Measurements from ENCODE around the gene PLEKHA8. TPM values are rescaled to one million over a fixed set of nuclear protein-coding genes. Genes with fewer than 3 reads are reported as not detected.
A peak's percentile ranks its signal among the peaks of the same experiment; 100 is the strongest.

PLEKHA8 gene
- total and polyA plus RNA-seq, 4 donors, result 2.7 to 16.7 (median 6.5) TPM

DNA sequence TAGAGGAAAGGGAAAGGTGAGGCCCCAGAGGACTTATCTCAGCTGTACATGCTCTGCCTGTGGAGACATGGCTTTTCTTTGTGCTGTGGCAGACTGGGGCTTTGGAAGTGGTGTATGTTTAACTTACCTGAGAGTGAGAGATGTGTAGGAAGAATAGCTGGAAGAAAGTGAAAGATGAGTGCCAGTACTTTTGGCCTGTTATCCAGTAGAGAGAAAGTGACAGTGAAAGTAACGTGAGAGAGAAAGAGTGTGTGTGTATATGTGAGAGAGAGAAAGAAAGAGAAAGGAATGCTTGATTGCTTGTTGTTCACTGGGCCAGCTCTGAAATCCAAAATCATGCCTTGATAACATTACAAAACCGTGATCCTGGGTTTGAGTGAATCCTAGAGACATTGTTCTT, 132.1 kb downstream of the PLEKHA8 start:
- H3K36me3 ChIP-seq (ENCODE audit: control insufficient read depth in 4 of 4, insufficient read depth in 4 of 4, low read length in 4 of 4), result peaks cover 0 to 9% (median 2%) of the 10 kb centered on the region in 4 donors
- H3K27me3 ChIP-seq (ENCODE audit: control insufficient read depth in 3 of 3, insufficient read depth in 3 of 3, low read length in 2 of 3), result no peaks in the 10 kb centered on the region
- H3K4me1 ChIP-seq (ENCODE audit: control insufficient read depth in 5 of 5, insufficient read depth in 5 of 5, low read length in 5 of 5), result peaks cover 0 to 25% (median 4%) of the 10 kb centered on the region in 5 donors
- ATAC-seq (ENCODE audit: insufficient read depth, low FRiP score) (no peak), DNase-seq (no peak)
- H3K27ac ChIP-seq (ENCODE audit: low read depth in 1 of 2, low read length in 1 of 2), result peak overlapping the region in 1 of 2 donors; percentile 9
- no peak overlapping the region for H3K4me3 ChIP-seq
- H3K9ac ChIP-seq (ENCODE audit: insufficient read depth in 1 of 2, low read length in 2 of 2), result no peak overlapping the region
- WGBS, 2 donors, result 74 to 83% methylated on average over 2 of the region's 2 CpGs
- no peaks in the 10 kb centered on the region for H3K9me3 ChIP-seq (ENCODE audit: control insufficient read depth in 4 of 4, insufficient read depth in 3 of 4, low read length in 3 of 4)
- TF ChIP-seq, protein P1, sequence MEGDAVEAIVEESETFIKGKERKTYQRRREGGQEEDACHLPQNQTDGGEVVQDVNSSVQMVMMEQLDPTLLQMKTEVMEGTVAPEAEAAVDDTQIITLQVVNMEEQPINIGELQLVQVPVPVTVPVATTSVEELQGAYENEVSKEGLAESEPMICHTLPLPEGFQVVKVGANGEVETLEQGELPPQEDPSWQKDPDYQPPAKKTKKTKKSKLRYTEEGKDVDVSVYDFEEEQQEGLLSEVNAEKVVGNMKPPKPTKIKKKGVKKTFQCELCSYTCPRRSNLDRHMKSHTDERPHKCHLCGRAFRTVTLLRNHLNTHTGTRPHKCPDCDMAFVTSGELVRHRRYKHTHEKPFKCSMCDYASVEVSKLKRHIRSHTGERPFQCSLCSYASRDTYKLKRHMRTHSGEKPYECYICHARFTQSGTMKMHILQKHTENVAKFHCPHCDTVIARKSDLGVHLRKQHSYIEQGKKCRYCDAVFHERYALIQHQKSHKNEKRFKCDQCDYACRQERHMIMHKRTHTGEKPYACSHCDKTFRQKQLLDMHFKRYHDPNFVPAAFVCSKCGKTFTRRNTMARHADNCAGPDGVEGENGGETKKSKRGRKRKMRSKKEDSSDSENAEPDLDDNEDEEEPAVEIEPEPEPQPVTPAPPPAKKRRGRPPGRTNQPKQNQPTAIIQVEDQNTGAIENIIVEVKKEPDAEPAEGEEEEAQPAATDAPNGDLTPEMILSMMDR (IDR thresholded peaks at IDR 0.05; ENCODE audit: control extremely low read depth, extremely low read depth), result no peak

DNA sequence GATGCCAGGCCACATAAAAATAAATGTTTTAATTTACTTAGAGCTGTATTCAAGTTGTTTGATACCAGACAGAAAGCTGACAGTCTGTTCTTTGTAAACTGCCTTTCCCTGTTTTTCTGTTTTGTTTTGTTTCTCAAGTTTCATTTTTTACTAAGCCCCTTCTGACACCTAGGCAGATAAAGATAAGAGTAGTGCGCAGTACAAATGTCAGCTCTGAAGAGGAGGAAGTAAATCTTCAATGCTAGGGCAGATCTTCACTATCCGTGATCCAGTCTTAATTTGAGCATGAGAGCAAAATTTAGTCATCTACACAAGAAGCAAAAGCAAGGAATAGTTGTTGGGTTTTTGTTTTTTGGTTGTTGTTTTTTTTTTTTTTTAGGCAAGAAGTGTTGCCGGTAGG, 133.9 kb downstream of the PLEKHA8 start:
- Histone ChIP-seq H3K9me3 (ENCODE audit: control insufficient read depth in 4 of 4, insufficient read depth in 3 of 4, low read length in 3 of 4) (no peaks in the 10 kb centered on the region), H3K9ac (ENCODE audit: insufficient read depth in 1 of 2, low read length in 2 of 2) (no peak overlapping the region), H3K4me1 (ENCODE audit: control insufficient read depth in 5 of 5, insufficient read depth in 5 of 5, low read length in 5 of 5) (peaks cover 0 to 26% (median 6%) of the 10 kb centered on the region in 5 donors), H3K27ac (ENCODE audit: low read depth in 1 of 2, low read length in 1 of 2) (no peak overlapping the region), H3K36me3 (ENCODE audit: control insufficient read depth in 4 of 4, insufficient read depth in 4 of 4, low read length in 4 of 4) (peaks cover 0 to 13% (median 2%) of the 10 kb centered on the region in 4 donors), H3K4me3 (no peak overlapping the region), H3K27me3 (ENCODE audit: control insufficient read depth in 3 of 3, insufficient read depth in 3 of 3, low read length in 2 of 3) (no peaks in the 10 kb centered on the region)
- TF ChIP-seq, protein P1 (IDR thresholded peaks at IDR 0.05; ENCODE audit: control extremely low read depth, extremely low read depth), result no peak
- WGBS, 2 donors, result 25 to 53% methylated on average over 3 of the region's 3 CpGs
- ATAC-seq (ENCODE audit: insufficient read depth, low FRiP score) (no peak), DNase-seq (no peak)

DNA sequence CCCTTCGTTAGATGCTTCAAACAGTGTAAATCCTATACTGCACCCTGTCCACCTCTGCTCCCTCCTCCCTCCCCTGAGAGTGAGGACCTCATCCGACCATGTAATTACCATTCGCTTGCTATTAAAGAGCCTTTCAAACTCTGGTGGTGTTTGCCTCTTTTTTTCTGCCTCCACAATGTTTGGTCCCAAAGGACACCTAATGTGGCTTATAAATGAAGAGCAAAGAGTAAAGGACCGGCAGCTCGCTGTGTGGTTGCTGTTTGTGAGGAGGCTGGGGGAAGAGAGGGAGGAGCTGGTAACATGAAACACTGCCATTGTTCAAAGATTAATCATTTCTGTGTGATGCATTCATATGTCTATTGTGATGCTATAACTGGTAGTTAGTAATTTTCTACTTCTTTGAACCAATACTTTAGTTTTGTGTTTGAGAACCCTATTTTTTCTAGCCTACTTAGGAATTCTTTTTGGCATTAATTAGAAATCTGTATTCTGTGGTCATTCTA, 134.5 kb downstream of the PLEKHA8 start:
- TF ChIP-seq, protein P1 (IDR thresholded peaks at IDR 0.05; ENCODE audit: control extremely low read depth, extremely low read depth), result no peak
- H3K4me3 ChIP-seq, result no peak overlapping the region
- H3K27ac ChIP-seq (ENCODE audit: low read depth in 1 of 2, low read length in 1 of 2), result no peak overlapping the region
- no peak overlapping the region for H3K9ac ChIP-seq (ENCODE audit: insufficient read depth in 1 of 2, low read length in 2 of 2)
- 58% methylated on average over 5 of the region's 5 CpGs for WGBS, 2 donors
- DNase-seq, result no peak
- peaks cover 0 to 13% (median 2%) of the 10 kb centered on the region in 4 donors for H3K36me3 ChIP-seq (ENCODE audit: control insufficient read depth in 4 of 4, insufficient read depth in 4 of 4, low read length in 4 of 4)
- no peak for ATAC-seq (ENCODE audit: insufficient read depth, low FRiP score)
- H3K9me3 ChIP-seq (ENCODE audit: control insufficient read depth in 4 of 4, insufficient read depth in 3 of 4, low read length in 3 of 4), result no peaks in the 10 kb centered on the region
- no peaks in the 10 kb centered on the region for H3K27me3 ChIP-seq (ENCODE audit: control insufficient read depth in 3 of 3, insufficient read depth in 3 of 3, low read length in 2 of 3)
- peaks cover 0 to 21% (median 6%) of the 10 kb centered on the region in 5 donors for H3K4me1 ChIP-seq (ENCODE audit: control insufficient read depth in 5 of 5, insufficient read depth in 5 of 5, low read length in 5 of 5)
